Transverse colon (tissue), 4 donors: ENCODE data around the gene AMIGO1.

Experiments
- POLR2A ChIP-seq: fragments of 450-650 bp; IDR thresholded peaks from one replicate; pipeline ENCODE4 v1.6.1; 2016; ENCODE audit warnings: antibody characterized with exemption, mild to moderate bottlenecking, moderate library complexity
- POLR2AphosphoS5 ChIP-seq, 3 donors: sonication (generic); formaldehyde crosslinking; IDR thresholded peaks; one replicate each; pipeline ENCODE4 v1.6.1; 2016; ENCODE audit warnings: antibody characterized with exemption in 3 of 3
- TF ChIP-seq, protein P1 (sequence below), 5 experiments: fragments of 200-600 bp in 3 of 5; fragments of 450-650 bp in 2 of 5; sonication (generic) in 3 of 5; IDR thresholded peaks; 1 replicate in 2 of 5; 2 replicates in 3 of 5; pipeline ENCODE4 v1.5.1; 2016 to 2017; ENCODE audit warnings: antibody characterized with exemption in 5 of 5, inconsistent platforms in 3 of 5, mild to moderate bottlenecking in 2 of 5, moderate library complexity in 1 of 5

DNA sequence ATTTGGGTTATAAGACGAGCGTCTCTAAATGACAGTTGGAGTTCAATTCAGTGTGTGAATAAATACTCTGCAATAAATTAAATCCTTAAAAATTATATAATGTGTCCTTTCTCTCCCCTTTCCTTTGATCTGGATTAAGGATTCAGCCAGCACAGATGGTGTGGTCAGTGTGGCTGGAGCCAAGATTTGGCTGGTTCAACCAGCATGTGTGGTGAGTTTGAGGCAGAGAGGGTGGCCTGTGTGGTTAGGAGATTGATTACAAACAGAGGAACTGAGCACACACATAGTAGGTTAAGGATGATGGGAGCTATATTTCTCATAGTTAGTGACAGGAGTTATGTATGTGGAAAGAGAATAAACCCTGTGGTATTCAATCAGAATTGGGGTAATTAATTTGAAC, 14.2 kb upstream of the AMIGO1 start:
- TF ChIP-seq POLR2AphosphoS5 (IDR thresholded peaks at IDR 0.05) (no peak), POLR2A (no peak)
- TF ChIP-seq, protein P1, sequence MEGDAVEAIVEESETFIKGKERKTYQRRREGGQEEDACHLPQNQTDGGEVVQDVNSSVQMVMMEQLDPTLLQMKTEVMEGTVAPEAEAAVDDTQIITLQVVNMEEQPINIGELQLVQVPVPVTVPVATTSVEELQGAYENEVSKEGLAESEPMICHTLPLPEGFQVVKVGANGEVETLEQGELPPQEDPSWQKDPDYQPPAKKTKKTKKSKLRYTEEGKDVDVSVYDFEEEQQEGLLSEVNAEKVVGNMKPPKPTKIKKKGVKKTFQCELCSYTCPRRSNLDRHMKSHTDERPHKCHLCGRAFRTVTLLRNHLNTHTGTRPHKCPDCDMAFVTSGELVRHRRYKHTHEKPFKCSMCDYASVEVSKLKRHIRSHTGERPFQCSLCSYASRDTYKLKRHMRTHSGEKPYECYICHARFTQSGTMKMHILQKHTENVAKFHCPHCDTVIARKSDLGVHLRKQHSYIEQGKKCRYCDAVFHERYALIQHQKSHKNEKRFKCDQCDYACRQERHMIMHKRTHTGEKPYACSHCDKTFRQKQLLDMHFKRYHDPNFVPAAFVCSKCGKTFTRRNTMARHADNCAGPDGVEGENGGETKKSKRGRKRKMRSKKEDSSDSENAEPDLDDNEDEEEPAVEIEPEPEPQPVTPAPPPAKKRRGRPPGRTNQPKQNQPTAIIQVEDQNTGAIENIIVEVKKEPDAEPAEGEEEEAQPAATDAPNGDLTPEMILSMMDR (IDR thresholded peaks at IDR 0.05) = no peak
